Mucosa of stomach (tissue), 1 donor: ENCODE measurements around the gene AP2M1.

Experiments
- H3K27me3 ChIP-seq: one replicate; pipeline ENCODE4 v1.7.0; 2013; ENCODE audit warnings: mild to moderate bottlenecking, low read length; ENCODE audit not compliant: control insufficient read depth, insufficient read depth
- H3K36me3 ChIP-seq: one replicate; pipeline ENCODE4 v1.7.0; 2013; ENCODE audit warnings: low read length; ENCODE audit not compliant: control insufficient read depth, insufficient read depth
- H3K4me1 ChIP-seq: one replicate; pipeline ENCODE4 v1.7.0; 2013; ENCODE audit warnings: mild to moderate bottlenecking, low read length; ENCODE audit not compliant: control insufficient read depth, insufficient read depth
- H3K4me3 ChIP-seq: one replicate; pipeline ENCODE4 v1.7.0; 2013; ENCODE audit warnings: low read length
- H3K9ac ChIP-seq: one replicate; pipeline ENCODE4 v1.7.0; 2013; ENCODE audit warnings: mild to moderate bottlenecking, low read length, moderate library complexity
- H3K9me3 ChIP-seq: one replicate; pipeline ENCODE4 v1.7.0; 2013; ENCODE audit warnings: mild to moderate bottlenecking, low read length, moderate library complexity; ENCODE audit not compliant: control insufficient read depth
- donor health status: Pancreatic carcinoma.

Gene AP2M1

DNA sequence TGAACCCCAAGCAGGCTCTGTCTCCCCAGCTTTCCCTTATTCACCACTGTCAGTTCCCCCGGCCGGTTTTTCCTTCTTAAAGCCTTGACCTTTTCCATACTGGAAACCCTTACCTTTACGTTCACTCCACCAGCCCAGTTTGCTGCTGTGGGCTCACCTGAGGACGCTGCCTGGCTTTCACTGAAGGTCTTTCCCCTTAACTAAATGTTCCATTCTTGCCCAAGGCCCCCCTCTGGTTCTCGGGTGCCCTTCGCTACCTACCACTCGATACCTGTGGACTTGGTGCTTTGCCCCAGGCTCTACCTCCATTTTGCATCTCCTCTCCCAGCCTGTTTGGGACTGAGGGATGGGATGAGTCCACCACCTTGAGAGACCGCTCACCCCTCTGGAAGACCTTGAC lies 851 bp downstream of the AP2M1 start:
- H3K4me1 ChIP-seq: peaks cover 35% of the 10 kb centered on the region
- H3K9ac ChIP-seq: peak overlapping the region; percentile 97
- H3K9me3 ChIP-seq: no peaks in the 10 kb centered on the region
- H3K36me3 ChIP-seq: peaks cover 33% of the 10 kb centered on the region
- H3K4me3 ChIP-seq: peak overlapping the region; percentile 87
- H3K27me3 ChIP-seq: no peaks in the 10 kb centered on the region

- peaks cover 37% of the 10 kb centered on the region for H3K36me3 ChIP-seq
Measured at GRCh38 chr3:184175981-184176376, 1.3 kb downstream of the AP2M1 start.

GRCh38 chr3:184176377-184177330 lies 2.0 kb downstream of the AP2M1 start:
- Histone ChIP-seq H3K9ac (peak overlapping the region; percentile 97), H3K36me3 (peaks cover 44% of the 10 kb centered on the region), H3K9me3 (no peaks in the 10 kb centered on the region), H3K4me3 (peak overlapping the region; percentile 39), H3K4me1 (peaks cover 35% of the 10 kb centered on the region), H3K27me3 (no peaks in the 10 kb centered on the region)

More at GRCh38 chr3:184175981-184176376, 1.3 kb downstream of the AP2M1 start:
- no peaks in the 10 kb centered on the region for H3K9me3 ChIP-seq
- H3K27me3 ChIP-seq: no peaks in the 10 kb centered on the region
- H3K4me3 ChIP-seq: peak overlapping the region; percentile 39
- peak overlapping the region; percentile 97 for H3K9ac ChIP-seq
- H3K4me1 ChIP-seq: peaks cover 35% of the 10 kb centered on the region

DNA sequence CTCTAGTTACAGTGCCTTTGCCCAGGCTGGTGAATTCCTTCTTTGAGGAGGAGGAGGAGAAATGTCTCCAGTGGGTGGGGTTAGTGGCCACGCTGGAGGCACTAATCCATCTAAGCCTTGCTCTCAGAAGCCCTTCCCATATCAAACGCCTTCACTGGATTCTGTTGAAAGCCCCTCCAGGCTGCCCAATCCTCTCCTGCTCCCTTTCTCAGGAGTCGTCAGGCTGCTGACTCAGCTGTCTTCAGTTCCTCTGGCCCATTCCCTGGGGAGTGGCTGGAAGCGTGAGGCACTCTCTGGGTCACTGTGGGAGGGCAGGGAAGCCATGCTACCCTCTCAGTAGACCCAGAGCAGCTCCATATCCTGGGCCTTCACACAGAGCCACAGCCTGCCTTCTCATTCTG lies 2.7 kb downstream of the AP2M1 start:
- Histone ChIP-seq H3K4me3 (no peak overlapping the region), H3K4me1 (peaks cover 35% of the 10 kb centered on the region), H3K9ac (peak overlapping the region; percentile 97), H3K36me3 (peaks cover 51% of the 10 kb centered on the region), H3K9me3 (no peaks in the 10 kb centered on the region), H3K27me3 (no peaks in the 10 kb centered on the region)

- Histone ChIP-seq H3K9ac (no peak overlapping the region), H3K4me1 (peaks cover 35% of the 10 kb centered on the region), H3K27me3 (no peaks in the 10 kb centered on the region), H3K36me3 (peaks cover 56% of the 10 kb centered on the region), H3K9me3 (no peaks in the 10 kb centered on the region), H3K4me3 (no peak overlapping the region)
Measured at GRCh38 chr3:184177767-184178306, 3.2 kb downstream of the AP2M1 start.

- Histone ChIP-seq H3K4me3 (no peak overlapping the region), H3K36me3 (peaks cover 58% of the 10 kb centered on the region), H3K9ac (no peak overlapping the region), H3K4me1 (peaks cover 35% of the 10 kb centered on the region), H3K27me3 (no peaks in the 10 kb centered on the region), H3K9me3 (no peaks in the 10 kb centered on the region)
Measured at GRCh38 chr3:184178521-184179138, 4.0 kb downstream of the AP2M1 start.

DNA sequence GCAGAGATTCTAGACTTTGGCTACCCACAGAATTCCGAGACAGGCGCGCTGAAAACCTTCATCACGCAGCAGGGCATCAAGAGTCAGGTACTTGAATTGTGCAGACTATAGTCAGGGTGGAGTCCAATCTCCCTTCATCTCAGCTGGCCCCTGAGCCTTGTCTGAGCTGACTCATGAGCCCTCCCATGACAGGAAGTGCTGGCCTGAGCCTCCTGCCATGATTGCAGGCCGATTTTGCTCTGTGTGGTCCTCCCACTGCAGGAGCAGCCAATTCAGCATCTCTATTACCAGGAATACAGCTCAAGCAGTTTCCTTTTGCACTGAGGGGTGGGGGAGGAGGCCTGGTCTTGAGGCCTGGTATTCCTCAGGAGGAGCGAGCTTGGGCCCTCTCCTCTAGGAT lies 5.5 kb downstream of the AP2M1 start:
- Histone ChIP-seq H3K9ac (no peak overlapping the region), H3K4me1 (peaks cover 36% of the 10 kb centered on the region), H3K36me3 (peaks cover 58% of the 10 kb centered on the region)

GRCh38 chr3:184181596-184181995 lies 6.9 kb downstream of the AP2M1 start:
- H3K9ac ChIP-seq: no peak overlapping the region
- peaks cover 29% of the 10 kb centered on the region for H3K4me1 ChIP-seq
- no peak overlapping the region for H3K4me3 ChIP-seq
- H3K36me3 ChIP-seq: peaks cover 58% of the 10 kb centered on the region
- H3K9me3 ChIP-seq: no peaks in the 10 kb centered on the region
- H3K27me3 ChIP-seq: no peaks in the 10 kb centered on the region

More for the DNA sequence above, 5.5 kb downstream of the AP2M1 start:
- Histone ChIP-seq H3K4me3 (no peak overlapping the region), H3K27me3 (no peaks in the 10 kb centered on the region), H3K9me3 (no peaks in the 10 kb centered on the region)

GRCh38 chr3:184183679-184184078 lies 9.0 kb downstream of the AP2M1 start:
- Histone ChIP-seq H3K4me1 (peaks cover 17% of the 10 kb centered on the region), H3K36me3 (peaks cover 40% of the 10 kb centered on the region), H3K9ac (no peak overlapping the region), H3K27me3 (no peaks in the 10 kb centered on the region), H3K4me3 (no peak overlapping the region), H3K9me3 (no peaks in the 10 kb centered on the region)

- peaks cover 15% of the 10 kb centered on the region for H3K4me1 ChIP-seq
- no peak overlapping the region for H3K4me3 ChIP-seq
- peaks cover 36% of the 10 kb centered on the region for H3K36me3 ChIP-seq
- no peak overlapping the region for H3K9ac ChIP-seq
- no peaks in the 10 kb centered on the region for H3K27me3 ChIP-seq
- H3K9me3 ChIP-seq: no peaks in the 10 kb centered on the region
Measured at GRCh38 chr3:184184546-184185230, 10.0 kb downstream of the AP2M1 start.

DNA sequence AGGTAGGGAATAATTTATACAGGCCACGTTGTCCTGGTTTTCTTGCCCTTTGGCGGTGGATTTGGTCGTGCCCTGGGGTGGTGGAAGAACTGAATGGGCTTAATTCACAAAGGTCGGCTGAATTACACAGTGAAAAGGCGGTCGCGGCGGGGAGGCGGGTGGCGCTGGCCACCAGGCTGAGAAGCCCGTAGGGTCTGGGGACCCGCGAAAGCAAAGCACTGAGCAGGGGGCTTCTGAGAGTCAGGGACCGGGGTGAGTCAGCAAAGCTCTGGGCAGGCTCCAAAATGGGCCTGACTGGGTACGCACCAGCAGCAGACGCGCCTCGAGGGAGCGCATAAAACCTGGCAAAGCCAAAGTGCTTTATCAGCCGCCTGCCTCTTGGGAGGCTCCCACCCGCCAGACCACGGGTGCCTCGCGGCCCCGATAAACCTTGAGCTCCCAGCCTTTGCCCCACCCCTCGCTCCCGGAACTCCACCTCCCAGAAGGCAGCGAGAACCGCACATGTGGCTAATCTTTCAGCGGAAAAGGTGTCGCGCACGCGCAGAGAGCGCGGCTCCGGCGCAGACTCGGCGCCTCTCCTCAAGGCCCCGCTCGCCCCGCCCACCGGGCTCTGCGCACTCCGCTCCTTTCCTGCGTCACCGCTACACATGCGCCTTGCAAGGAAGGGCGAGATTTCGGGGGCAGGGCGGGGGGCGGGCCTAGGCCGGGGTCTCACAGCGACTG lies 11.0 kb downstream of the AP2M1 start:
- Histone ChIP-seq H3K36me3 (peaks cover 31% of the 10 kb centered on the region), H3K9me3 (no peaks in the 10 kb centered on the region), H3K27me3 (no peaks in the 10 kb centered on the region), H3K9ac (peak overlapping the region; percentile 70), H3K4me1 (peaks cover 15% of the 10 kb centered on the region), H3K4me3 (peak overlapping the region; percentile 43)
